NCI-H524 treated with DMSO at 0.1 percent for 48 hours (cell line): Measurements from ENCODE around the gene SDF2L1.
"Not testable (repeated sequence)": the region's sequence is repeated elsewhere in the genome, so short reads cannot be mapped to it uniquely, and the experiment has no call there.

Source experiments
- DNase-seq: peaks from one replicate; lab custom pipeline; 2025; lab: John Stamatoyannopoulos, UW

The SDF2L1 gene

GRCh38 chr22:21641789-21642583 is at the start of gene SDF2L1:
Gene SDF2L1, plus strand, starts transcription at chr22:21642302. Its CDS starts 35 bp downstream, at chr22:21642337.
- DNase-seq = peak; percentile 90

DNA sequence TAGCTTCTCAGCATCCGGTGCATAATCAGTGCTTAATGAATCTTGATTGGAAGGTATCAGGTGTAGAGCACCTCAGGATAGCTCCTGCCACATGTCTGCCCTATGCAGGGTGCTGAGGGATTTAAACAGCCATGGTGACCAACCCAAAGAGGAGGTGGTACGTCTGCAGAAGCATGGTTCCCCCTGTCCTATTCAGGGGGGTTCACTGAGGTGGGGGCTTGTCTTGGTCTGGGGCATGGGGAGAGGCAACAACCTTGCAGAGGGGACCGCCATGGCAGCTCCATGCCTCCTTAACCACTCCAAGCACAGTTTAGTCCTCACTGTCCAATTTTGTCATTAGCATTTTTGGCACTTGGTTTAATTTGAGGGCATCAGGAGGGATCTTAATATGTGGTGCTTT is 49.7 kb upstream of the SDF2L1 start:
- DNase-seq = no peak

DNA sequence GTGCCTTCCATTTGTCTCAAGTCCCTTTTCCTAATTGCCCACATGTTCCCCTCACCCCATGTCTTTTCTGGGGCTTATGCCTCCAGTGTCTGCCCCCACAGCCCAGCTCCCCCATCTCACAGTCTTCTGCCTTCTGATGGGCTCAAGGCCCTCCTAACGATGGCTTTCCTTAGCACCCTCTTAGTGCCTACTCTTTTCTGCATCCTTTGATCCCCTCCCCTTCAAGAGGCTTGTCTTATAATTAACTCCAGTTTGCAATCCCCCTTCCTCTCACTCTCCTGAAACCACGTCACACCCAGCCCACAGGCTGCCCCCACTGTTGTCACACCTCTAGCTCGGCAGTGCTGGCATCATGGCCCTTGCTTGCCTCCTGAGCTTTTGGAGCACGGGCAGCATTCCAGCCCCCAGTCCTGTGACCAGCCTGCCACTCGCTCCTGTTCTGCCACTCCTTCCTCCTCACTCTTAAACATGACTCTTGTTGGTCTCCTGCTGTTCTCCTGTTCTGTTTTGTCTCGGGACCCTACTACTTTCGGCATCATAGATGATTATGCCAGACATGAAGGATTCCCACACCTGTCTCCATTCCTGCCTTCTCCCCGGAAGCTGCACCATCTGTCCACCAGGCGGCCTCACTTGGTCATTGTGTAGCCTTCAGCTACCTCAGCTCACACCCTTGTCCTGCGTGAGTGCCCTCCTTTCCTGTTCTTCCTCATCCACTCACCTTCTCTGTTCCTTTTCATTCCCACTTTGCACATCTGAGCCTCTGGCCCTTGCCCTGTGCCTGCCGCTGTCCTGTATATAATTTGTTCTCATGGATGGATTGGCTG is 48.5 kb upstream of the SDF2L1 start:
- no peak for DNase-seq

GRCh38 chr22:21594865-21595452 is 47.1 kb upstream of the SDF2L1 start:
- no peak for DNase-seq

DNA sequence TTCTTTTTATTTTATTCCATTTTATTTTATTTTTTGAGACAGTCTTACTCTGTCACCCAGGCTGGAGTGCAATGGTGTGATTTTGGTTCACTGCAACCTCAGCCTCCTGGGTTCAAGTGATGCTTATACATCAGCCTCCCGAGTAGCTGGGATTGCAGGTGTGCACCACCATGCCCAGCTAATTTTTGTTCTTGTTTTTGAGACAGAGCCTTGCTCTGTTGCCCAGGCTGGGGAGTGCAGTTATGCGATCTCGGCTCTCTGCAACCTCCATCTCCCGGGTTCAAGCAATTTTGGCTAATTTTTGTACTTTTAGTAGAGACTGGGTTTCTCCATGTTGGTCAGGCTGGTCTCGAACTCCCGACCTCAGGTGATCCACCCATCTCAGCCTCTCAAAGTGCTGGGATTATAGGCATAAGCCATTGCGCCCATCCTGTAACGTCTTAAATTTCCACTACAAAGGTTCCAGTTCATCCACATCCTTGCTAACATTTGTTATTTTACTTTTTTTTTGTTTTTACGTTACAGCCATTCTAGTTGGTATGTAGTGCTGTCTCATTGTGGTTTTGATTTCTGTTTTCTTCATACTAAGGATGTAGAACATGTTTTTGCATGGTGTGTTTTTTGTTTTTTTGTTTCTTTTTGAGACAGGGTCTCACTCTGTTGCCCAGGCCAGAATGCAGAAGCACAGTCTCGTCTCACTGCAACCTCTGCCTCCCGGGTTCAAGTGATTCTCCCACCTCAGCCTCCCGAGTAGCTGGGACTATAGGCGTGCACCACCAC is 45.6 kb upstream of the SDF2L1 start:
- DNase-seq = not testable (repeated sequence)

DNA sequence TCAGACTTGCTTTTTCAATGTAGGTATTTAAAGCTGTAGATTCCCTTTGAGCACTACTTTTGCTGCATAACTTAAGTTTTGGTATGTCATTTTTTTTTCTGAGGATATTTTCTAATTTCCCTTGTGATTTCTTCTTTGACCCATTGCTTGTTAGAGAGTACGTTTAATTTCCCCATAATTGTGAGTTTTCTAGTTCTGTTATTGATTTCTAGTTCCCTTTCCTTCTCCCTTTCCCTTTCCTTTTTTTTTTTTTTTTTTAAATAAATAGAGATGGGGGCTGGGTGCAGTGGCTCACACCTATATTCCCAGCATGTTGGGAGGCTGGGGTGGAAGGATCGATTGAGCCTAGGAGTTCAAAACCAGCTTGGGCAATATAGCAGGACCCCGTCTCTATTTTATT is 43.8 kb upstream of the SDF2L1 start:
- DNase-seq = no peak

DNA sequence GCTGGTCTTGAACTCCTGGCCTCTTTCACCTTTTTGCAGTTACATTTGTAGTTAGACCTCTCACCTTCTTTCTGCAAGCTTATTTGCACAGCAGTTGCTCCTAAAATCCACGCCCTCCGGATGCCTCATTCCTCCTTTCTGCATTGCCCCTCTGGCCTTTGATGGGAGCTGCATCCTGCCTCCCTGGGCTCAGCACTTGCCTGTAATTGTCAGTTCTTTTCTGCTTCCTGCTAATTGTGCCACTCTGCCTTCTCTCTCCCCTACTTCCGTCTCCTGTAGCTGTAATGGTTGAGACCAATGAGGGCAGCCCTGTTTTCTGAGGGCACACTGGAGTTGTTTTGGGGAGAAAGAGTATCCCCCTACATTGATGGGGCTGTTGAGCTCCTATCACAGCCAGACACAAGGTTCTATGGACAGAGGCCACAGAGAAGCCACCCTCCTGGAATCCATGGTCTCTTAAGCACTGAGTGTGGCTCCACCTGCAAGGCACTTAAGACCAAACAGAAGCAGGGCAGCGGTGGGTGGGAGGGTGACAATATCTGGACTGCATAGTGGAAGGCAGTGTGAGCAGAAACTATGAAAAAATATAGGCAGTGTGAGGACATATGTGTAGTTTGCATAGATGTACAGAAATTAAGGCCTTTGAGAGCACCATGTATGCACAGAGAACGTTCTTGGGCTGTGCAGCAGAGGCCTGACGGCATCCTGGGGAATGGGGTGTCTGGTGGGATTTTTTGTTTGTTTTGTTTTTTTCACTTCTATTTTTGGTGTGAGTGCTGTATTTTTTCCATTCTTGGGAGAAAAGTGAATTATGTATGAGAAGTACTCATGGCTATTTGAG is 42.8 kb upstream of the SDF2L1 start:
- no peak for DNase-seq

- no peak for DNase-seq
Observed at GRCh38 chr22:21602579-21602978, 39.5 kb upstream of the SDF2L1 start.

DNA sequence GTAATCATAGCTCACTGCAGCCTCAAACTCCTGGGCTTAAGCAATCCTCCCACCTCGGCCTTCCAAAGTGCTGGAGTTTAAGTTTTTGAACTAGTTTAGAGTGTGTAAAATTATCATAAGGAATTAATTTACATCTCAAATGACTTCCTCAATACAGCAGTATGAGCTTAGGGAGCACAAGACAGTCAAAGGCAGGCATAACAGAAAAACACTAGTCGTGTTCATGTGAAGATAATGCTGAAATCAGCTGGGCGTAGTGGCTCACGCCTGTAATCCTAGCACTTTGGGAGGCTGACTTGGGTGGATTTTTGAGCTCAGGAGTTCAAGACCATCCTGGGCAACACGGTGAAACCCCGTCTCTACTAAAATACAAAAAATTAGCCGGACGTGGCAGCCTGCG is 38.1 kb upstream of the SDF2L1 start:
- no peak for DNase-seq

DNA sequence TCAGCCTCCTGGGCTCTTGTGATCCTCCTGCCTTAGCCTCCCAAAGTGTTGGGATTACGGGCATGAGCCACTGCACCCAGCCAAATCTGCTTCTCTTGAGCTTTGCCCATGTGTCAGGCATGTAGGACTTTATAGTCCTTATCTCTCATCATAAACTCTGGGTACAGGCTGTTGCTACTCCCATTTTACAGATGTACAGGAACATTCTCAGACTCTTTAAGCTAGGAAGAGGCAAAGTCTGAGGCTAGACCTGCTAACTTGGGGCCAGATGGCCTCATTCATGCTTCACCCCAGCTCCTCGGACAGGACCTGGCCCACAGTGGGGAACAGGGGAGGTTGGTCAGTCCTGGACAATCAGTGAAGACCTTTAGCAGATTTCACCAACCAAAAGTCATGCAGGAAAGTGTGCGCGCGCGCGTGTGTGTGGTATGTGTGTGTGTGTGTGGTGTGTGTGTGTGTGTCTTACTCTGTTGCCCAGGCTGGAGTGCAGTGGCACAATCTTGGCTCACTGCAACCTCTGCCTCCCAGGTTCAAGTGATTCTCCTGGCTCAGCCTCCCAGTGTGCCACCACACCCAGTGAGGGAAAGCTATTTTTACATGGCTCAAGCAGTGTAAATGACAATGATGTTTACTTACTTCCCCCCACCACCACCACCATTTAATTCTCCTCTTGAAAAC is 36.1 kb upstream of the SDF2L1 start:
- no peak for DNase-seq

DNA sequence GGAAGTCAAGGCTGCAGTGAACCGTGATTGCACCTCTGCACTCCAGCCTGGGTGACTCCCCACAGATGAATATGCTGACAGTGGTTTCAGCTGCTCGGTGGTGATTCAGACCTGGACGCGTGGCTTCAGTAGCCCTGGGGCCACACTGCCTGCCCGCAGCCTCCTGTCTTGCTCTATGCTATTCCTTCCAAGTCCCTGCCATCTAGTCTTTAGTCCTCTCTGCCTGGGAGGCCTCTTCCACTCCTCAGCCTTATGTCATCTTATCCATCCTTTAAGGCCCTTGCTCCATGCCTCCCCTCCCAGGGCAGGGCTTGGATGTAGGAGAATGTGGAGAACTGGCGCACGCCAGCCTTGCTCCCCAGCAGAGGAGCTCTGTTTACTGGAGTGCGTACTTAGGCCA is 35.3 kb upstream of the SDF2L1 start:
- no peak for DNase-seq

DNA sequence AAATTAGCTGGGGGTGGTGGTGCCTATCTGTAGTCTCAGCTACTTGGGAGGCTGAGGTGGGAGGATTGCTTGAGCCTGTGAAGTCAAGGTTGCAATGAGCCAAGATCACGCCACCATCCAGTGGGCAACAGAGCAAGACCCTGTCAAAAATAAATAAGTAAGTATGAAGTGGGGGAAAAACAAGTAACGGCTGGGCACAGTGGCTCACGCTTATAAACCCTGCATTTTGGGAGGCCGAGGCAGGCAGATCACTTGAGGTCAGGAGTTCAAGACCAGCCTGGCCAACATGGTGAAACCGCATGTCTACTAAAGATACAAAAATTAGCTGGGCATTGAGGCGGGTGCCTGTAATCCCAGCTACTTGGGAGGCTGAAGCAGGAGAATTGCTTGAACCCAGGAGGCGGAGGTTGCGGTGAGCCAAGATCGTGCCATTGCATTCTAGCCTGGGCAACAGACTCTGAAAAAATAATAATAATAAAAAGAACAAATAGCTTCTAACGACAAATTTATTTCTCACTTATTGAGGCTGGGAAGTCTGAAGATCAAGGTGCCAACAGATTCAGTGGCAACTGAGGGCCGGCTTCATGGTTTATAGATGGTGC is 32.4 kb upstream of the SDF2L1 start:
- not testable (repeated sequence) for DNase-seq

GRCh38 chr22:21611210-21611977 is 30.7 kb upstream of the SDF2L1 start:
- DNase-seq = no peak

DNA sequence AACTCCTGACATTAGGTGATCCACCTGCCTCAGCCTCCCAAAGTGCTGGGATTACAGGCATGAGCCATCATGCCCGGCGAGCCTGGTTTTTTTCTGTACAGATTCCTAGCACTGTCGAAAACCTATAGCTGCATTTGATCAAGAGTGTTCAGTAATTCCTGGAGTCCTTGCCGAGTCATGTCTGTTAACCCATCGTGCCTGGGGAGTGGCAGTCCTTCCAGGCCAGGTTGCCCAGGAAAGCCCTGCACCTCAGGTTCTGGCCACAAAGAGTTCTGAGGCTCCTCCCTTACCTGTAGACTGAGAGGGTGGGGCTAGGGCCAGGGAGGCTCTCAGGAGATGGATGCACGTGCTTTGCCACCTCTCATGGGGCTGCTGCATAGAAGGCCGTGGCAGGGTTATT is 29.2 kb upstream of the SDF2L1 start:
- DNase-seq = no peak

- DNase-seq = no peak
Observed at GRCh38 chr22:21613553-21614233, 28.4 kb upstream of the SDF2L1 start.

DNA sequence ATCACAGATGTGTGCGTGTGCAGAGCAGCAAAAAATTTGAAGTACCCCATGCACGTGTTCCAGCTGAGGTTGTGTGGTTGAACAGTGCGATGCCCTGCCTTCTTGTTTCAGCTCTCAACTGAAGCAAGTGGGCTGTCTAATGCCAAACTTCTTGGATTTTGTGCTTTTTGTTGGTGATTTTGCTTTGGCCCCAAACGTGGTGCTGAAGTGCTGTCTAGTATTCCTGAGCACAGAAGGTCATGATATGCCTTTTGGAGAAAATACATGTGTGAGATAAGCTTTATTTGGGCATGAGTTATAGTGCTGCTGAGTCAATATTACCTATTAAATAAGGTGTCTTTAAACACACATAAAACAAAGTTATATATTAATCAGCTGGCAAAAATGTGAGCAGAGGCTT is 26.4 kb upstream of the SDF2L1 start:
- no peak for DNase-seq

- not testable (repeated sequence) for DNase-seq
Observed at GRCh38 chr22:21617337-21617736, 24.8 kb upstream of the SDF2L1 start.

- DNase-seq = no peak
Observed at GRCh38 chr22:21621025-21621424, 21.1 kb upstream of the SDF2L1 start.
